NCI-H524 (cell line): ENCODE measurements around the gene PARK7.
A peak's percentile ranks its signal among the peaks of the same experiment; 100 is the strongest.
"Not testable (repeated sequence)": the region's sequence is repeated elsewhere in the genome, so short reads cannot be mapped to it uniquely, and the experiment has no call there.

Experiments
- DNase-seq, 2 experiments: peaks; one replicate each; lab custom pipeline; 2025; lab: John Stamatoyannopoulos, UW

The PARK7 gene

GRCh38 chr1:7961216-7962013, at the start of gene PARK7:
PARK7 (plus strand) TSS chr1:7961711; CDS start chr1:7962786, 1,075 bp downstream.
- peak; percentile 97 to 98 for DNase-seq

GRCh38 chr1:7912145-7912544, 49.4 kb upstream of the PARK7 start:
- DNase-seq: no peak

DNA sequence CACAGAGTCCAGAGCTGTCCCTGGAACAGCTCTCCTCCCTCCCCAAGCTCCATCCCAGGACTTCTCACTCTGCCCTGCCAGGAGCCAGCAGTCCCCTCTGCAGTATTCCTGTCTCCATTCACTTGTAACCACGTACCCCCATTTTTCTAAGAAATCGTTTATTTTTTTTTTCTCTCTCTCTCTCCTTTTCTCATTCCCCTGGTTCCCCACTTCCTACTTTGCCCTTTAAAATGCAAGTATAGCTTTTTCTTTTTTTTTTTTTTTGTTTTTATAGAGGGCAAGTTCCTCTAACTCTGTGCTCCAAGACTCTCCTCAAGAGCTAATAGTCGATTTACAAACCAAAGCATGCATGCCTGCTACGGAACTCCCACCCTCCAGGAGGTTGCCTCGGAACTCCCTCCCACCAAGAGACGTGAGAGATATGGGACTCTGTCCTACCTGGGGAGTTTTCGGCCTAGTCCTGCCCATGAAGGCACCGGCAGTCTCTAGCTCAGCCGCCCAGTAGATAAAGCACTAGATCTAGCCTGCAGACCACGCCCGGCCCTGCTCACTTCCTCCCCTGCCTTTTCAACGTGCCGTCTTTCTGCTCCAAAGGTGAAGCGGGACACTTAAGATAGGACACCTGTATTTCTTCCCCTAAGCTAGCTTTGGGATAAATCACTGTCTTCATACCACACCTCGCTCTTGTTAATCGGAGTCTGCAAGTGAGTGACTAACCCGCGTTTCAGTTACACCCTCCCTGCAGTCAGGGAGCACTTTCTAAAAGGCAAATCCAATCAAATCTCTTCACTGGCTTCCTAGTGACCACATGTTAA, 48.6 kb upstream of the PARK7 start:
- no peak for DNase-seq

- no peak for DNase-seq
Observed at GRCh38 chr1:7915826-7916500, 45.5 kb upstream of the PARK7 start.

DNA sequence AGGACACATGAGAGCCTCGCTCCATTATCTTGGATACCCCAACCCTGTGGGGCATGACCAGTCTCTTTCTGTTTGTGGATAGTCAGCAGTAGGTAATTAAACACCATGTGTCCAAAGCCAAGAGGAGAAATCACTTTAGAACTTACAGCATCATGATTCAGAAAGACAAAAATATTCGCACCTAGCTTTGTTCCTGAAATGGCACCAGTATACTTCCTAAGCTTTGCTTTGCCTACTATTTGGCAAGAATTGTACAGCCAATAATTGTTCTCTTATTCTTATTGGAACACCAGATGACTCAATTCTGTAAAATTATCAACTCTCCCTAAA, 45.0 kb upstream of the PARK7 start:
- no peak for DNase-seq

GRCh38 chr1:7917971-7918370, 43.5 kb upstream of the PARK7 start:
- DNase-seq: not testable (repeated sequence)

DNA sequence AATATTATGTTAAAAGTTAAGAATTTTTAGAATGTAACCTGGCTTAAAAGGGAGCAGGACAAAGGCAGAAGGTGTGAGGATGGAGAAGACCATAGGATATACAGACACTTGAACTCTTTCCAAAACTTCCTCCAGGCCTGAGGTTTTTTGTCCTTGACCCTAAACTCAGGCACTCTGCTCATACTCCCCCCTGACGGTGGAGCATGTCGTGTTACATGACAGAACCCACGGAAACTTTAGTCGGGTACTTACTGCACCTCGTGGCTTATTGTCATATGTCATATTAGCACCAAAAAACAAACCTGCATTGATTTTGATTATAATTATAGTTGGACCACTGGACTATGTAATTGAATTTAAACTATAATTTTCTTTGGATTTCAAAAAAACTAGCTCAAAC, 41.6 kb upstream of the PARK7 start:
- DNase-seq: no peak

GRCh38 chr1:7921796-7922195, 39.7 kb upstream of the PARK7 start:
- no peak for DNase-seq

- no peak for DNase-seq
Observed at GRCh38 chr1:7922301-7922700, 39.2 kb upstream of the PARK7 start.

- DNase-seq: not testable (repeated sequence)
Observed at GRCh38 chr1:7927061-7927460, 34.5 kb upstream of the PARK7 start.

- DNase-seq: no peak
Observed at GRCh38 chr1:7928247-7928646, 33.3 kb upstream of the PARK7 start.

GRCh38 chr1:7929637-7930036, 31.9 kb upstream of the PARK7 start:
- no peak for DNase-seq

DNA sequence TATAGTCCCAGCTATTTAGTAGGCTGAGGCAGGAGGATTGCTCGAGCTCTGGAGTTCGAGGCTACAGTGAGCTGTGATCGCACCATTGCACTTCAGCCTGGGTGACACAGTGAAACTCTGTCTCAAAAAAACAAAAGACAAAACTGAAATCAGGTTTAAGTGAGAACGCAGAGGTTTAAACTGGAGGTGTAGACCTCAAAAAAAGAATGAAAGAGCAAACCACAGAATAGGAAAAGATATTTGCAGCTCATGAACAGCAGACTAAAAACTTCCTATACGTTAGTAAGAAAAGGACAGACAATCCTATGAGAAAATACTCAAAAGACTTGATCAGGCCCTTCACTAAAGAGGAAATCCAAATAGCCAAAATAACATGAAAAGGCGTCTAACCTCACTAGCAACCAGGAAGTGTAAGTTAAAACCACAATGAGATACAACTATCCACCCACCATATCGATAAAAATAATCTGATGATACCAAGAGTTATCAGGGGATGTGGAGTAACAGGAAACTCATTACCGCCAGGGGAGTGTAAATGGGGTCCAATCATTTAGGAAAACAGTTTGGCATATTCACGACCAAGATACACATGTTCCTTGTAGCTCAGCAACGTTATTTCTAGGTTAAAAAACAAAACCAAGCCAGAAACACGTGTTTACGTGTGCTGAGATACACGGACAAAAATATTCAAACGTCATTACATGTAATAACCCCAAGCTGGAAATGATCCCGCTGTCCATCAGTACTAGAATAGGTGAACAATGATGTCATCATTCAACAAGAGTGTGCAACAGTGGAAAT, 30.7 kb upstream of the PARK7 start:
- no peak for DNase-seq

DNA sequence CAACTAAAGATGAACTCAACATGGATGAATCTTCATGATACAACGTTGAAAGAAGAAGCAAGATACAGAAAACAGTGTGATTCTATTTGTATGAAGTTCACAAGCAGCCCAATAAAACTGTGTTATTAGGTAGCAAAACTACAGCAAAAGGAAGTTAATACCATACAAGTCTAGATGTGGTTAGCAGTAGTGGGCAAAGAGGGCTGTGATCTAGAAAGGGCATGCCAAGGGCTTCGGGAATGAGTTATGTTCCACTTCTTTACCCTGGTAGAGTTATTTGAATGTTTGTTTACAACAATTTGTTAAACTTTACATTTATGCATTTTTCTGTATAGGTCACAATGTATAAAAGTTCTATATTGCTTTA, 30.1 kb upstream of the PARK7 start:
- no peak for DNase-seq

DNA sequence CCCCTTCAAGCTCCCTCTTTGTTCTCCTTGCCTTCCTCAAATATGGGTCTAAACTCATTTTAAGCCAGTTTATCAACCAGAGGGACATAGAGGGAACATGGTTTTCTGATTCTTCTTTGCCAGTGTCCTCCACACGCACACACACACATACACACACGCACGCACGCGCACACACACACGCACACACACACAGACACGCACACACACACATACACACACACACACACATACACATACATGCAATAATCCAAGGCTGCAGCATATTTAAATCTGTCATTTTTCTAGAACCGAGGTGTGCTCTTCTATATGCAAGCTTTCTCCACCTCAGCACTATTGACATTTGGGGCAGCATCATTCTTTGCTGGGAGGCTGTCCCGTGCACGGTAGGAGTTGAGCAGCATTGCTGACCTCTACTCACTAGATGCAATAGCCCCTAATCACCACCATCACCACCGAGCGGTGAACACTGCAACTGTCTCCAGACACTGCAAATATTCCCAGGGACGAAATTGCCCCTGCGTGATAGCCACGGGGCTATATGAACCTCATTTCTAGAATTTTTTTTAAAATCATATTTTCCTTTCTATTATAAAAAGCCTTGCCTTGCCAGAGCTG, 28.9 kb upstream of the PARK7 start:
- no peak for DNase-seq

GRCh38 chr1:7938070-7938469, 23.4 kb upstream of the PARK7 start:
- DNase-seq: no peak

GRCh38 chr1:7940034-7940433, 21.5 kb upstream of the PARK7 start:
- no peak for DNase-seq

DNA sequence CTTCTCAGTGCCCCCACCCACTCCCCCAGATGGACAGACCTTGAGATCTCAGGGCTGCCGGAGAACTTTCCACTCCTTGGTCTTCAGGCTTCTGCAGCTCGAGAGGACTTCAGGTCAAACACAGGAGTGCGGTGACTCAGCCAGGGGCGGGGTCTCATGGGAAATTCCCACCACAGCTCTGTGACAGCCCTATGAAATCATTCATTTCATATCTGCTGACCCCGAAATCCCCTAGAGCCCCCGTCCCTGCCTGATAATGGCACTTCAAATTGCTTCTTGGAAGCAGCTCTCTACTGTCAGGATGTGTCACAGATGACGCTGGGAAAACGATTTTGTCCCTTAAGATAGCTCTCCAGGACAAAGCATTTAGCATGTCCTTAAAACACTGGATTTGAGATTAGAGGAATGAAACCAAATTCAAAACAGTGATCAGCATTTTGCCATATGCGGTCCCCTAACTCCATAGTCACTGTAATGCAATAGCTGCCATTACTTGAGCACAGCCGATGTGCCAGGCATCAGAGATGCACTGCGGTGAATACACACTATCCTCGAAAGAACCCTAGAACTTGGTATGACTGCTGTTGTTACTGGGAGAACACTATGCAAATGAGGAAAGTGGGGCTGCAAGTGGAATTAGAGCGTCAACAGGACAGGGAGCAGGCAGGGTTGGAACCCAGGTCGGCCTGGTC, 20.6 kb upstream of the PARK7 start, which contains the start of gene TNFRSF9:
TNFRSF9 (minus strand) TSS at position 95 of the 692 bp plus-strand sequence. CDS start 845 bp downstream, outside the sequence.
- no peak for DNase-seq

- DNase-seq: no peak
Observed at GRCh38 chr1:7941437-7941793, 20.1 kb upstream of the PARK7 start.

DNA sequence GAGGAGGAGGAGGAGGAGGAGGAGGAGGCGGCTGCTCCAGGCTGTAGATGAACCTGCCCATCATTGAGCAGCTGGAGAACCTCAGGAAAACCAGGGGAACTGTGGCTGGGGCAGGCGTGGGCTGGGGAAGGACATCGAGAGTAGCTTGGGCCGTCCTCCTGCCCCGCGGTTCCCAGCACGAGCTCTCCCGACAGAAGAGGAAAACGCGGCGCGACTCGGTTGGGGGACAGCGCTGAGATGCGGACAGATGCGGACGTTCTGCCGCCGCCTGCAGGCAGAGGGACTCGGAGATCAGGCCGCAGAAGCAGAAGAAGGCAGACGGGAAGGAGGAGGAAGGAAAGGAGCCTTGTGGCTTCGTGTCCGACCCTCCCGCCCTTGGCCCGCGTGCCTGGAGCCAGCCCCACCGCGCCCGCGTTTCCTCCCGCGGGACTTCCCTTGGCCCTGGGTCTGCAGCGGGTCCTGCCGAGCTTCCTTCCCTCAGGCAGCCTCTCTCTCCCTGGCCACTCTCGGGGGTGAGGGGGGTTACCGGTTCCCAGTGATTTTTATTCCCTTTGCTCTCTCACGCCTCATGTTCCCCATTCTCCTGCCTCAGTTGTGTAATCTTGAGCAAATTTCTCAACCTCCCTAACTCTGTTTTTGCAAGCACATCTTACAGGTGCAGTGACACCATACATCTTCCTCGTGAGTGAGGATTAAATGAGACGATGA, 19.1 kb upstream of the PARK7 start:
- DNase-seq: peak; percentile 9 to 59
